ENCODE measurements around the gene TRIM2. TPM values are rescaled to one million over a fixed set of nuclear protein-coding genes. Genes with fewer than 3 reads are reported as not detected.

Gene TRIM2
- total RNA-seq, 2 experiments from 2014 or later, result 1.9 to 3.4 TPM

DNA sequence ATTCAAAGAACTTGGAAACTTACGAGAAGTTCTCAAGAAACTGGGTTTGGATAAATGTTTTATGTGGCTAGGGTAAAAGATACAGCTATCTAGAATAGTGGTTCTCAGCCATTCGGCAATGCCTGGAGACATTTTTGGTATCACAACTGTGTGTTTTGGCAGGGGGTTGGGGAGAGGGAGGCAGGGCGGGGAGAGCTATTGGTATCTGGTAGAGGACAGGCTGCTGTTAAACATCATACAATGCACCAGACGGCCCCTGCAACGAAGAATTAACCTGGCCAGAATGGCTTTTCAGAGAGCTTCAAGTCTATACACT, 89.5 kb downstream of the TRIM2 start:
- H3K4me3 Mint-ChIP-seq, result no peak overlapping the region
- H3K27me3 Mint-ChIP-seq, result no peaks in the 10 kb centered on the region
- intact Hi-C loops (cut with DNase I, micrococcal nuclease), result no loop called here
- Histone ChIP-seq H3K36me3 (ENCODE audit: insufficient read depth, low read length) (no peaks in the 10 kb centered on the region), H3K27me3 (ENCODE audit: control insufficient read depth in 1 of 2, insufficient read depth in 2 of 2, low read length in 2 of 2) (no peaks in the 10 kb centered on the region), H3K27ac (ENCODE audit: low read depth in 1 of 2, low read length in 2 of 2) (no peak overlapping the region), H3K4me1 (ENCODE audit: insufficient read depth, low read length) (no peaks in the 10 kb centered on the region), H3K9me3 (ENCODE audit: control insufficient read depth in 1 of 2, insufficient read depth in 1 of 2, low read length in 2 of 2) (no peaks in the 10 kb centered on the region), H3K4me3 (ENCODE audit: low read length) (no peak overlapping the region)
- peaks cover 17% of the 10 kb centered on the region for H3K36me3 Mint-ChIP-seq (ENCODE audit: low read depth)
- no peak for ATAC-seq (ENCODE audit: poor library complexity)
- H3K9me3 Mint-ChIP-seq, result no peaks in the 10 kb centered on the region
- no peak for DNase-seq
- CTCF ChIA-PET, result no interaction called here
- no peak overlapping the region for H3K27ac Mint-ChIP-seq
- H3K4me1 Mint-ChIP-seq (ENCODE audit: low read depth), result no peaks in the 10 kb centered on the region
- POLR2A ChIA-PET, result interaction anchor here (1.2 kb wide), 1 partner anchor 45 kb away, joined by 3 read pairs; no protein-coding TSS in a partner anchor
- TF ChIP-seq, protein P1, sequence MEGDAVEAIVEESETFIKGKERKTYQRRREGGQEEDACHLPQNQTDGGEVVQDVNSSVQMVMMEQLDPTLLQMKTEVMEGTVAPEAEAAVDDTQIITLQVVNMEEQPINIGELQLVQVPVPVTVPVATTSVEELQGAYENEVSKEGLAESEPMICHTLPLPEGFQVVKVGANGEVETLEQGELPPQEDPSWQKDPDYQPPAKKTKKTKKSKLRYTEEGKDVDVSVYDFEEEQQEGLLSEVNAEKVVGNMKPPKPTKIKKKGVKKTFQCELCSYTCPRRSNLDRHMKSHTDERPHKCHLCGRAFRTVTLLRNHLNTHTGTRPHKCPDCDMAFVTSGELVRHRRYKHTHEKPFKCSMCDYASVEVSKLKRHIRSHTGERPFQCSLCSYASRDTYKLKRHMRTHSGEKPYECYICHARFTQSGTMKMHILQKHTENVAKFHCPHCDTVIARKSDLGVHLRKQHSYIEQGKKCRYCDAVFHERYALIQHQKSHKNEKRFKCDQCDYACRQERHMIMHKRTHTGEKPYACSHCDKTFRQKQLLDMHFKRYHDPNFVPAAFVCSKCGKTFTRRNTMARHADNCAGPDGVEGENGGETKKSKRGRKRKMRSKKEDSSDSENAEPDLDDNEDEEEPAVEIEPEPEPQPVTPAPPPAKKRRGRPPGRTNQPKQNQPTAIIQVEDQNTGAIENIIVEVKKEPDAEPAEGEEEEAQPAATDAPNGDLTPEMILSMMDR (IDR thresholded peaks at IDR 0.05), result no peak

DNA sequence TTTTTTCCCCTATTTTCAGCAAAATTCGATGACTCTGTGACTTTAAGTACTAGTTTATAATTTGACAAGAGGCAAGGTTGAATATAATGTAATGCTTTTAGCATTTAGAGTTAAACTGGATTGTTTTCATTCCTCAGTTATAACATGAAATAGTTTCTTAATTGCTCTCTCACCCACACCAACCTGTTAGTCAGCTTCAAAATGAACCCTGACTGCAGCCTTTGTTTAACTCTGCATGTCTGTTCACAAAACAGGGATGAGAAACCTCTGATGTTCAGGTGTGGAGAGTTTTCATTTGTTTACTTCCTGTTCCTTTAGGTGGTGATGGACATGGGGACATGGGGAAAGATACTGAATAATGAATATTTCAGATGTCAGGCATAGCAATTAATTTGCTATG, 90.4 kb downstream of the TRIM2 start:
- Histone ChIP-seq H3K4me3 (ENCODE audit: low read length) (no peak overlapping the region), H3K27me3 (ENCODE audit: control insufficient read depth in 1 of 2, insufficient read depth in 2 of 2, low read length in 2 of 2) (no peaks in the 10 kb centered on the region), H3K4me1 (ENCODE audit: insufficient read depth, low read length) (no peaks in the 10 kb centered on the region), H3K9me3 (ENCODE audit: control insufficient read depth in 1 of 2, insufficient read depth in 1 of 2, low read length in 2 of 2) (no peaks in the 10 kb centered on the region), H3K27ac (ENCODE audit: low read depth in 1 of 2, low read length in 2 of 2) (no peak overlapping the region), H3K36me3 (ENCODE audit: insufficient read depth, low read length) (no peaks in the 10 kb centered on the region)
- TF ChIP-seq, protein P1 (IDR thresholded peaks at IDR 0.05), result no peak
- Mint-ChIP-seq H3K27me3 (no peaks in the 10 kb centered on the region), H3K27ac (no peak overlapping the region), H3K36me3 (ENCODE audit: low read depth) (peaks cover 25% of the 10 kb centered on the region), H3K4me1 (ENCODE audit: low read depth) (no peaks in the 10 kb centered on the region), H3K4me3 (no peak overlapping the region), H3K9me3 (peaks cover 3% of the 10 kb centered on the region)
- ATAC-seq (ENCODE audit: poor library complexity) (no peak), DNase-seq (no peak)
- CTCF ChIA-PET, result no interaction called here
- POLR2A ChIA-PET, result no interaction called here
- intact Hi-C loops (cut with DNase I, micrococcal nuclease), result no loop called here

DNA sequence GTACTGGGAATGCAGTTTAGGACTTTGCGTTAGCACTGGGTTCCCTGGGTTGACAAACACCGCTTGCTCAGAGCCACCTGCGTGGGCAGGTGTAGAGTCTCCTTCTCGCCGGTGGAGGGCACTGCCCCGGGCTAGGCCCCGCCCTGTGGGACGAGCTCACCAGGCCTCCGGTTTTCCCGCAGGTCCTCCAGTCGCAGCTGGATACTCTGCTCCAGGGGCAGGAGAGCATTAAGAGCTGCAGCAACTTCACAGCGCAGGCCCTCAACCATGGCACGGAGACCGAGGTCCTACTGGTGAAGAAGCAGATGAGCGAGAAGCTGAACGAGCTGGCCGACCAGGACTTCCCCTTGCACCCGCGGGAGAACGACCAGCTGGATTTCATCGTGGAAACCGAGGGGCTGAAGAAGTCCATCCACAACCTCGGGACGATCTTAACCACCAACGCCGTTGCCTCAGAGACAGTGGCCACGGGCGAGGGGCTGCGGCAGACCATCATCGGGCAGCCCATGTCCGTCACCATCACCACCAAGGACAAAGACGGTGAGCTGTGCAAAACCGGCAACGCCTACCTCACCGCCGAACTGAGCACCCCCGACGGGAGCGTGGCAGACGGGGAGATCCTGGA, 91.0 kb downstream of the TRIM2 start:
- ATAC-seq (ENCODE audit: poor library complexity), result no peak

More for the DNA sequence above, 91.0 kb downstream of the TRIM2 start:
- Histone ChIP-seq H3K36me3 (ENCODE audit: insufficient read depth, low read length) (no peaks in the 10 kb centered on the region), H3K4me1 (ENCODE audit: insufficient read depth, low read length) (no peaks in the 10 kb centered on the region), H3K27me3 (ENCODE audit: control insufficient read depth in 1 of 2, insufficient read depth in 2 of 2, low read length in 2 of 2) (no peaks in the 10 kb centered on the region), H3K27ac (ENCODE audit: low read depth in 1 of 2, low read length in 2 of 2) (no peak overlapping the region), H3K9me3 (ENCODE audit: control insufficient read depth in 1 of 2, insufficient read depth in 1 of 2, low read length in 2 of 2) (peaks cover 2 to 3% of the 10 kb centered on the region in 2 experiments), H3K4me3 (ENCODE audit: low read length) (no peak overlapping the region)
- Mint-ChIP-seq H3K4me1 (ENCODE audit: low read depth) (no peaks in the 10 kb centered on the region), H3K27ac (no peak overlapping the region), H3K36me3 (ENCODE audit: low read depth) (peaks cover 27% of the 10 kb centered on the region), H3K4me3 (no peak overlapping the region), H3K9me3 (peaks cover 3% of the 10 kb centered on the region), H3K27me3 (no peaks in the 10 kb centered on the region)
- intact Hi-C loops (cut with DNase I, micrococcal nuclease), result no loop called here
- ChIA-PET POLR2A (no interaction called here), CTCF (no interaction called here)
- TF ChIP-seq, protein P1 (IDR thresholded peaks at IDR 0.05), result no peak
- no peak for DNase-seq
